ENCODE measurements around the gene TIMP3.

DNA sequence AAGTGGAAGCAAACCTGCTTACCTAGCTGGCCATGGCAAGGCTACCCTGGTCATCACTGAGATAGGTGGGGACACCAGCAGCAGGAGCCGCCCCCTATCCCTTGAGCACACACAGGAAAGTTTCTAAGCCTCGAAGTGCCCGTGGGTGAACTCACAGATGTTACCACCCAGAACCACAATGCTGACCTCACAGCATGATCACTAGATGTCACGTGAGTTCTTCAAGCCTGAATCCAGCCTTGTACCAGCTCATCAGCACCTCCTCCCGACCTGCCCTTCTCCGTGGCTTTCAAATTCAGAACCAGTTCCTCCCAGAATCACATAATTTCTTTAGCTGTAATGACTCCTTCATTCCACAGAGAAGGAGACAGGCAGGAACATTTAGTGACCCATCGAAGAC is 24.7 kb upstream of the TIMP3 start:
- TF ChIP-seq CTCF (IDR thresholded peaks at IDR 0.05) (no peak), EP300 (IDR thresholded peaks at IDR 0.05) (no peak), POLR2A (IDR thresholded peaks at IDR 0.05; ENCODE audit: low read depth) (no peak)

All from esophagus muscularis mucosa (tissue), 4 donors.